Activated CD4-positive, alpha-beta memory T cell treated with anti-CD3 and anti-CD28 coated beads, Interleukin-2, amount 10 ng/mL, durations not matched to agents 7 days and 5 days (primary cell): ENCODE measurements around the gene P4HA2. TPM values are rescaled to one million over a fixed set of nuclear protein-coding genes. Genes with fewer than 3 reads are reported as not detected.

Experiments used
- CTCF ChIA-PET: fragments of 350-600 bp; sonication (Branson Sonifier 250); formaldehyde crosslinking; loops from one replicate; lab custom pipeline; 2021; ENCODE audit warnings: antibody characterized with exemption, inconsistent platforms; lab: Charles Lee
- POLR2A ChIA-PET: fragments of 350-600 bp; sonication (Branson Sonifier 250); formaldehyde crosslinking; loops from one replicate; lab custom pipeline; 2021; ENCODE audit warnings: antibody characterized with exemption; lab: Charles Lee
- DNase-seq: peaks from one replicate; pipeline ENCODE4 v3.0.0-alpha.2; 2020
- H3K27ac Mint-ChIP-seq: one replicate; pipeline ENCODE4 v1.8.0; 2021; ENCODE audit warnings: mild to moderate bottlenecking, mixed read lengths
- H3K27me3 Mint-ChIP-seq: one replicate; pipeline ENCODE4 v1.8.0; 2021; ENCODE audit warnings: mixed read lengths
- H3K36me3 Mint-ChIP-seq: one replicate; pipeline ENCODE4 v1.8.0; 2021; ENCODE audit warnings: low read depth, mixed read lengths
- H3K4me1 Mint-ChIP-seq: one replicate; pipeline ENCODE4 v1.8.0; 2021; ENCODE audit warnings: mixed read lengths
- H3K4me3 Mint-ChIP-seq: one replicate; pipeline ENCODE4 v1.8.0; 2021; ENCODE audit warnings: mild to moderate bottlenecking, mixed read lengths
- H3K9me3 Mint-ChIP-seq: one replicate; pipeline ENCODE4 v1.8.0; 2021; ENCODE audit warnings: mixed read lengths
- total RNA-seq, 2 experiments: library from RNA; stranded (reverse); gene quantifications; one replicate each; pipeline ENCODE4 v1.2.3, GENCODE V29; 2021

Gene P4HA2
- total RNA-seq, 2 experiments from 2014 or later: 9.7 to 10.5 TPM

GRCh38 chr5:132233811-132234683 is 6.4 kb upstream of the P4HA2 start:
- CTCF ChIA-PET: interaction anchor here (0.8 kb wide), 1 partner anchor 169 kb away, joined by 3 read pairs; no protein-coding TSS in a partner anchor
- peaks cover 15% of the 10 kb centered on the region for H3K4me1 Mint-ChIP-seq
- H3K4me3 Mint-ChIP-seq: no peak overlapping the region
- no peaks in the 10 kb centered on the region for H3K36me3 Mint-ChIP-seq
- H3K27ac Mint-ChIP-seq: no peak overlapping the region
- no peak for DNase-seq
- POLR2A ChIA-PET: no interaction called here
- H3K9me3 Mint-ChIP-seq: no peaks in the 10 kb centered on the region
- H3K27me3 Mint-ChIP-seq: peaks cover 15% of the 10 kb centered on the region

- CTCF ChIA-PET: no interaction called here
- Mint-ChIP-seq H3K36me3 (no peaks in the 10 kb centered on the region), H3K27ac (no peak overlapping the region), H3K27me3 (peaks cover 17% of the 10 kb centered on the region), H3K4me1 (peaks cover 15% of the 10 kb centered on the region), H3K9me3 (no peaks in the 10 kb centered on the region), H3K4me3 (no peak overlapping the region)
- POLR2A ChIA-PET: no interaction called here
- no peak for DNase-seq
Observed at GRCh38 chr5:132233081-132233480, 5.4 kb upstream of the P4HA2 start.

DNA sequence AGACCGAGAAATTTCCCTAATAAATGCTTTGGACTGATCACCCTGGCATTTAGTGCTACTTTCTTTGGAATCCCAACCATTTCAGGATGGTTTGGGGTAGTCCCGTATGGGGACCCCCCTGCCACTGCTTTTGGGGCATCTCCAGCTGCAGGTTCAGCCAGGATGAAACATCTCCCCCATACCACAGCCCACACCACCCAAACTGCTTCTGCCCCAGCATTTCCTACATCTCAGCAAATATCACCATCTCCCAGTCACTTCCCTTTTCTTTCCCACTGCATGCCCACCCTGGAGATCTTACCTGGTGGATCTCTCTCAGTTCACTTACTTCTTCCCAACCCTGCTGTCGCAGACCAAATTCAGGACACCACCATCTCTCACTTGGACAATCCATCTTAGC is 4.8 kb upstream of the P4HA2 start:
- DNase-seq: no peak
- no peaks in the 10 kb centered on the region for H3K9me3 Mint-ChIP-seq
- CTCF ChIA-PET: no interaction called here
- H3K4me3 Mint-ChIP-seq: no peak overlapping the region
- H3K36me3 Mint-ChIP-seq: no peaks in the 10 kb centered on the region
- H3K4me1 Mint-ChIP-seq: peaks cover 15% of the 10 kb centered on the region
- POLR2A ChIA-PET: no interaction called here
- peaks cover 17% of the 10 kb centered on the region for H3K27me3 Mint-ChIP-seq
- H3K27ac Mint-ChIP-seq: no peak overlapping the region

DNA sequence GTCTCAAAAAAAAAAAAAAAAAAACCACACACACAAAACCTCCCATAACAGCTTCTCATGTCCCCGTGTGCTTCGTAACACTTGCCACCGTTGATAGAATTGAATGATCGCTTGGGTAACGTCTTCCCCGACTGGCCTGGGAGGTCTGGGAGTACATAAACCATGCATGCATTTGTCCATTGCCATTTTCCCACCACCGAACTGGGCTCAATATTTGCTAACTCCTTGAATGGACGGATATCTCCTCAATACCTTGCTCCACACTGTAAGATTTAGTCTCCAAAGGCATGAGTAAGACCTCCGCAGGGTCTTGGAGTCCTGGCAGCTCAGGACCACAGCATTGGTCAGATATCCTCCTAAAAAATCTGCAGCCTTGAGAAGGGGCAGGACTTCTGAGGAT is 3.2 kb upstream of the P4HA2 start:
- no peaks in the 10 kb centered on the region for H3K36me3 Mint-ChIP-seq
- POLR2A ChIA-PET: no interaction called here

GRCh38 chr5:132229236-132229635 is 1.6 kb upstream of the P4HA2 start:
- ChIA-PET CTCF (interaction anchor here (1.1 to 2.3 kb wide), 2 partner anchors 9 to 50 kb away, joined by 3 to 18 read pairs; no protein-coding TSS in a partner anchor), POLR2A (no interaction called here)
- peak overlapping the region; percentile 51 for H3K4me3 Mint-ChIP-seq
- no peak overlapping the region for H3K27ac Mint-ChIP-seq
- H3K36me3 Mint-ChIP-seq: no peaks in the 10 kb centered on the region
- H3K4me1 Mint-ChIP-seq: peaks cover 24% of the 10 kb centered on the region
- no peak for DNase-seq
- peaks cover 31% of the 10 kb centered on the region for H3K27me3 Mint-ChIP-seq
- no peaks in the 10 kb centered on the region for H3K9me3 Mint-ChIP-seq

More for the DNA sequence above, 3.2 kb upstream of the P4HA2 start:
- no peaks in the 10 kb centered on the region for H3K9me3 Mint-ChIP-seq
- H3K27ac Mint-ChIP-seq: no peak overlapping the region
- no peak for DNase-seq
- peaks cover 26% of the 10 kb centered on the region for H3K27me3 Mint-ChIP-seq
- H3K4me3 Mint-ChIP-seq: no peak overlapping the region
- peaks cover 21% of the 10 kb centered on the region for H3K4me1 Mint-ChIP-seq
- CTCF ChIA-PET: interaction anchor here (2.3 kb wide), 1 partner anchor 8 kb away, joined by 18 read pairs; no protein-coding TSS in a partner anchor

GRCh38 chr5:132228241-132229035 is 785 bp upstream of the P4HA2 start:
- CTCF ChIA-PET: interaction anchor here (0.6 to 2.3 kb wide), 5 partner anchors 9 to 245 kb away, joined by 3 to 18 read pairs (median 3); no protein-coding TSS in a partner anchor
- Mint-ChIP-seq H3K4me1 (peaks cover 24% of the 10 kb centered on the region), H3K9me3 (no peaks in the 10 kb centered on the region), H3K36me3 (no peaks in the 10 kb centered on the region), H3K27me3 (peaks cover 31% of the 10 kb centered on the region), H3K27ac (no peak overlapping the region), H3K4me3 (peak overlapping the region; percentile 51)
- no peak for DNase-seq
- POLR2A ChIA-PET: no interaction called here

DNA sequence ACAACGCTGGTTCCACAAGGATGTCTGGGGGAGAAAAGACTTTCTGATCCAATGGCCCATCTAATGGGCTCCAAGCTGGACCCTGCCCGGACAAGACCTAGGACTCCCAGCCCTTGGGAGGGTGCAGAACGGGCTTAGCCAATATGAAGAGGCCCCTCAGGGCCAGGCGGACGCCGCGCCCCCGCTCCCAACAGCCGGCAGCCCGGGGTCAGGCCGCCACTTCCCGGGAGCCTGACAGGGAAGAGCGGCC is 493 bp downstream of the P4HA2 start:
- DNase-seq: no peak
- CTCF ChIA-PET: interaction anchor here (0.7 to 1.5 kb wide), 4 partner anchors 9 to 47 kb away, joined by 3 to 9 read pairs (median 4); no protein-coding TSS in a partner anchor
- peak overlapping the region; percentile 31 for H3K4me3 Mint-ChIP-seq
- H3K27me3 Mint-ChIP-seq: peaks cover 31% of the 10 kb centered on the region
- peaks cover 24% of the 10 kb centered on the region for H3K4me1 Mint-ChIP-seq
- no peak overlapping the region for H3K27ac Mint-ChIP-seq
- H3K36me3 Mint-ChIP-seq: no peaks in the 10 kb centered on the region
- POLR2A ChIA-PET: no interaction called here
- H3K9me3 Mint-ChIP-seq: no peaks in the 10 kb centered on the region

GRCh38 chr5:132226516-132227234 is 978 bp downstream of the P4HA2 start:
- POLR2A ChIA-PET: no interaction called here
- no peak for DNase-seq
- Mint-ChIP-seq H3K36me3 (no peaks in the 10 kb centered on the region), H3K27me3 (peaks cover 31% of the 10 kb centered on the region), H3K4me1 (peaks cover 24% of the 10 kb centered on the region), H3K4me3 (peak overlapping the region; percentile 31), H3K9me3 (no peaks in the 10 kb centered on the region), H3K27ac (no peak overlapping the region)
- CTCF ChIA-PET: interaction anchor here (1.0 to 1.5 kb wide), 3 partner anchors 9 to 47 kb away, joined by 3 to 9 read pairs (median 4); no protein-coding TSS in a partner anchor

GRCh38 chr5:132225165-132226032 is 2.3 kb downstream of the P4HA2 start:
- no peaks in the 10 kb centered on the region for H3K9me3 Mint-ChIP-seq

GRCh38 chr5:132224716-132225115 is 2.9 kb downstream of the P4HA2 start:
- ChIA-PET CTCF (interaction anchor here (1.5 kb wide), 1 partner anchor 13 kb away, joined by 7 read pairs; no protein-coding TSS in a partner anchor), POLR2A (no interaction called here)
- Mint-ChIP-seq H3K4me3 (no peak overlapping the region), H3K27me3 (peaks cover 23% of the 10 kb centered on the region), H3K4me1 (peaks cover 10% of the 10 kb centered on the region), H3K9me3 (no peaks in the 10 kb centered on the region), H3K27ac (no peak overlapping the region), H3K36me3 (no peaks in the 10 kb centered on the region)
- DNase-seq: no peak

More at GRCh38 chr5:132225165-132226032, 2.3 kb downstream of the P4HA2 start:
- Mint-ChIP-seq H3K27ac (no peak overlapping the region), H3K36me3 (no peaks in the 10 kb centered on the region), H3K4me1 (peaks cover 15% of the 10 kb centered on the region), H3K4me3 (no peak overlapping the region), H3K27me3 (peaks cover 28% of the 10 kb centered on the region)
- no peak for DNase-seq
- CTCF ChIA-PET: interaction anchor here (1.5 kb wide), 1 partner anchor 12 kb away, joined by 7 read pairs; no protein-coding TSS in a partner anchor
- POLR2A ChIA-PET: no interaction called here

GRCh38 chr5:132223861-132224260 is 3.8 kb downstream of the P4HA2 start:
- no peaks in the 10 kb centered on the region for H3K36me3 Mint-ChIP-seq
- H3K9me3 Mint-ChIP-seq: no peaks in the 10 kb centered on the region
- no peak overlapping the region for H3K4me3 Mint-ChIP-seq
- no peak for DNase-seq
- H3K27ac Mint-ChIP-seq: no peak overlapping the region
- peaks cover 9% of the 10 kb centered on the region for H3K4me1 Mint-ChIP-seq
- H3K27me3 Mint-ChIP-seq: peaks cover 15% of the 10 kb centered on the region
- ChIA-PET POLR2A (no interaction called here), CTCF (interaction anchor here (1.4 kb wide), 1 partner anchor 14 kb away, joined by 6 read pairs; no protein-coding TSS in a partner anchor)

GRCh38 chr5:132222649-132223038 is 5.0 kb downstream of the P4HA2 start:
- Mint-ChIP-seq H3K27me3 (peaks cover 14% of the 10 kb centered on the region), H3K36me3 (no peaks in the 10 kb centered on the region)
- no peak for DNase-seq

More at GRCh38 chr5:132222649-132223038, 5.0 kb downstream of the P4HA2 start:
- no peak overlapping the region for H3K27ac Mint-ChIP-seq
- H3K4me3 Mint-ChIP-seq: no peak overlapping the region
- POLR2A ChIA-PET: no interaction called here
- H3K9me3 Mint-ChIP-seq: no peaks in the 10 kb centered on the region
- CTCF ChIA-PET: interaction anchor here (1.4 kb wide), 1 partner anchor 15 kb away, joined by 6 read pairs; no protein-coding TSS in a partner anchor
- H3K4me1 Mint-ChIP-seq: peaks cover 9% of the 10 kb centered on the region
